IMR-90 (cell line): ENCODE data around the gene OSCP1. TPM values are rescaled to one million over a fixed set of nuclear protein-coding genes. Genes with fewer than 3 reads are reported as not detected.
A peak's percentile ranks its signal among the peaks of the same experiment; 100 is the strongest.

Experiments
- ATAC-seq: fragments of 200-7000 bp; cut with Tn5 transposase; 2 replicates; pipeline ENCODE4 v1.9.1; 2020; ENCODE audit warnings: low read depth, mild to moderate bottlenecking, moderate library complexity
- BruUV-seq: library from RNA; stranded (reverse); fragments of 400-500 nt; replicated peaks from 2 replicates; lab custom pipeline; 2021; lab: Mats Ljungman, UMichigan
- CTCF ChIA-PET: fragments of 300-600 bp; formaldehyde crosslinking; extraction: SDS; loops from one replicate; lab custom pipeline; 2021; ENCODE audit warnings: antibody characterized with exemption; lab: Yijun Ruan, JAX
- POLR2A ChIA-PET: fragments of 300-600 bp; sonication (Branson Sonifier 250); formaldehyde crosslinking; loops from one replicate; lab custom pipeline; 2022; ENCODE audit warnings: antibody characterized with exemption; ENCODE audit not compliant: unreplicated experiment; lab: Charles Lee
- DNase-seq: peaks from one replicate; pipeline ENCODE4 v3.0.0; 2013
- H2AFZ ChIP-seq: replicated peaks from 2 replicates; pipeline ENCODE3; 2013; ENCODE audit warnings: low read length, mild to moderate bottlenecking; ENCODE audit not compliant: poor library complexity
- H2AK5ac ChIP-seq: 2 replicates; pipeline ENCODE4 v1.6.1; 2013; ENCODE audit warnings: low read depth, low read length, inconsistent platforms
- H2AK9ac ChIP-seq: replicated peaks from 2 replicates; pipeline ENCODE3; 2013; ENCODE audit warnings: mild to moderate bottlenecking, low read depth, low read length, moderate library complexity; ENCODE audit not compliant: poor library complexity
- H2BK120ac ChIP-seq: 2 replicates; pipeline ENCODE4 v1.6.1; 2013; ENCODE audit warnings: low read depth, low read length, inconsistent platforms
- H2BK15ac ChIP-seq: 3 replicates; pipeline ENCODE4 v1.6.1; 2013; ENCODE audit warnings: low read depth, low read length, inconsistent platforms
- H2BK20ac ChIP-seq: 2 replicates; pipeline ENCODE4 v1.6.1; 2013; ENCODE audit warnings: low read depth, mild to moderate bottlenecking, inconsistent platforms, low read length, moderate library complexity
- H2BK5ac ChIP-seq: 2 replicates; pipeline ENCODE4 v1.6.1; 2013; ENCODE audit warnings: mild to moderate bottlenecking, low read depth, low read length, inconsistent platforms; ENCODE audit not compliant: poor library complexity, severe bottlenecking
- H3K14ac ChIP-seq: replicated peaks from 2 replicates; pipeline ENCODE4 v1.6.1; 2013; ENCODE audit warnings: low read depth, low read length, inconsistent platforms
- H3K18ac ChIP-seq: 2 replicates; pipeline ENCODE4 v1.6.1; 2013; ENCODE audit warnings: low read depth, low read length, control low read depth
- H3K23ac ChIP-seq: 2 replicates; pipeline ENCODE4 v1.6.1; 2013; ENCODE audit warnings: low read depth, low read length, inconsistent platforms
- H3K27ac ChIP-seq: 2 replicates; pipeline ENCODE4 v1.5.1; 2013; ENCODE audit warnings: mild to moderate bottlenecking, control low read depth, low read length; ENCODE audit not compliant: insufficient read depth
- H3K27me3 ChIP-seq: 2 replicates; pipeline ENCODE4 v1.6.1; 2013; ENCODE audit warnings: low read length; ENCODE audit not compliant: control insufficient read depth, insufficient read depth
- H3K36me3 ChIP-seq: 2 replicates; pipeline ENCODE4 v1.6.1; 2013; ENCODE audit warnings: low read length, mixed read lengths; ENCODE audit not compliant: control insufficient read depth, insufficient read depth
- H3K4ac ChIP-seq: 2 replicates; pipeline ENCODE4 v1.6.1; 2013; ENCODE audit warnings: low read depth, low read length, inconsistent platforms
- H3K4me1 ChIP-seq: 2 replicates; pipeline ENCODE4 v1.6.1; 2013; ENCODE audit warnings: low read length, mixed read lengths; ENCODE audit not compliant: control insufficient read depth, insufficient read depth
- H3K4me2 ChIP-seq: 2 replicates; pipeline ENCODE4 v1.6.1; 2013; ENCODE audit warnings: low read depth, mild to moderate bottlenecking, control low read depth, low read length, moderate library complexity
- H3K4me3 ChIP-seq: 2 replicates; pipeline ENCODE4 v1.5.1; 2013; ENCODE audit warnings: low read depth, mild to moderate bottlenecking, control low read depth, low read length, moderate library complexity; ENCODE audit not compliant: insufficient read depth
- H3K56ac ChIP-seq: 2 replicates; pipeline ENCODE4 v1.6.1; 2013; ENCODE audit warnings: low read length, inconsistent platforms; ENCODE audit not compliant: insufficient read depth; ENCODE audit errors: extremely low read depth
- H3K79me1 ChIP-seq, 2 experiments: 2 replicates each; pipeline ENCODE4 v1.6.1; 2013; ENCODE audit warnings: low read length in 2 of 2, inconsistent platforms in 1 of 2, low read depth in 1 of 2
- H3K9ac ChIP-seq: 2 replicates; pipeline ENCODE4 v1.6.1; 2013; ENCODE audit warnings: low read depth, low read length, control low read depth
- H3K9me1 ChIP-seq: 2 replicates; pipeline ENCODE4 v1.6.1; 2013; ENCODE audit warnings: low read length, inconsistent platforms; ENCODE audit not compliant: insufficient read depth
- H3K9me3 ChIP-seq: 2 replicates; pipeline ENCODE4 v1.6.1; 2013; ENCODE audit warnings: low read length; ENCODE audit not compliant: control insufficient read depth, insufficient read depth
- H4K20me1 ChIP-seq: 2 replicates; pipeline ENCODE4 v1.6.1; 2013; ENCODE audit warnings: low read length, inconsistent platforms; ENCODE audit not compliant: insufficient read depth
- H4K5ac ChIP-seq: 2 replicates; pipeline ENCODE4 v1.6.1; 2013; ENCODE audit warnings: mild to moderate bottlenecking, low read depth, low read length, control low read depth
- H4K8ac ChIP-seq, 2 experiments: 2 replicates each; pipeline ENCODE4 v1.6.1; 2013; ENCODE audit warnings: low read depth in 2 of 2, low read length in 2 of 2, control low read depth in 1 of 2, inconsistent platforms in 1 of 2
- H4K91ac ChIP-seq: 2 replicates; pipeline ENCODE4 v1.6.1; 2013; ENCODE audit warnings: low read depth, low read length, inconsistent platforms; ENCODE audit not compliant: insufficient read depth
- BHLHE40 ChIP-seq: fragments of 150-350 bp; IDR thresholded peaks from 2 replicates; pipeline ENCODE4 v1.6.1; 2016; ENCODE audit warnings: mild to moderate bottlenecking, low read depth, low read length
- CHD1 ChIP-seq: IDR thresholded peaks from 2 replicates; pipeline ENCODE4 v1.6.1; 2012; ENCODE audit warnings: low read depth, low read length, improper control_type of control experiment
- FOS ChIP-seq: fragments of 150-350 bp; IDR thresholded peaks from 2 replicates; pipeline ENCODE4 v1.6.1; 2016; ENCODE audit warnings: low read depth, low read length
- NFE2L2 ChIP-seq: fragments of 150-350 bp; IDR thresholded peaks from 2 replicates; pipeline ENCODE4 v1.6.1; 2016; ENCODE audit warnings: low read depth, mild to moderate bottlenecking, low read length
- POLR2A ChIP-seq: IDR thresholded peaks from 2 replicates; pipeline ENCODE4 v1.6.1; 2012; ENCODE audit warnings: mild to moderate bottlenecking, low read depth, low read length
- RFX5 ChIP-seq: IDR thresholded peaks from 2 replicates; pipeline ENCODE4 v1.8.0; 2012; ENCODE audit warnings: low read depth, mild to moderate bottlenecking, low read length, moderate library complexity
- SMC3 ChIP-seq: fragments of 150-350 bp; IDR thresholded peaks from 2 replicates; pipeline ENCODE4 v1.6.1; 2016; ENCODE audit warnings: low read depth, mild to moderate bottlenecking, antibody characterized with exemption, low read length, moderate library complexity
- WGBS, 2 experiments: methylation state at CpG; one replicate each; pipeline versions ENCODE4 v1.1.5 to v1.1.7; 2013; ENCODE audit warnings: missing lambda C conversion rate in 2 of 2; ENCODE audit not compliant: insufficient read length in 1 of 2; ENCODE audit errors: extremely low coverage in 2 of 2; 5-methylcytosine and 5-hydroxymethylcytosine counted together
- dilution Hi-C: fragments of 300-500 bp; cut with HindIII; formaldehyde crosslinking; loops from one replicate; pipeline ENCODE4 v1.14.3; 2018; ENCODE audit warnings: low sequenced_read_pairs; ENCODE audit not compliant: unreplicated experiment
- in situ Hi-C: fragments of 300-500 bp; cut with MboI; formaldehyde crosslinking; loops from 3 replicates; pipeline ENCODE4 v1.14.3; 2019; ENCODE audit warnings: low sequenced_read_pairs, inconsistent platforms, mixed read lengths
- intact Hi-C: fragments of 100-400 bp; cut with micrococcal nuclease; formaldehyde crosslinking; loops from 2 replicates; pipeline ENCODE4 v1.10.0; 2022
- polyA plus RNA-seq, 3 experiments: library from polyadenylated mRNA; depleted of rRNA; stranded (reverse); fragments of >200 nt; gene quantifications; 2 replicates each; pipeline ENCODE4 v1.2.3, GENCODE V29; 2012; ENCODE audit warnings: low replicate concordance in 1 of 3
- total RNA-seq: library from RNA; depleted of rRNA; stranded (reverse); fragments of >200 nt; gene quantifications from 2 replicates; pipeline ENCODE4 v1.2.3, GENCODE V29; 2012

The OSCP1 gene
- total and polyA plus RNA-seq, 2 of the 4 experiments (the other 2 are of a cell fraction), result 7.8 to 11.8 TPM

DNA sequence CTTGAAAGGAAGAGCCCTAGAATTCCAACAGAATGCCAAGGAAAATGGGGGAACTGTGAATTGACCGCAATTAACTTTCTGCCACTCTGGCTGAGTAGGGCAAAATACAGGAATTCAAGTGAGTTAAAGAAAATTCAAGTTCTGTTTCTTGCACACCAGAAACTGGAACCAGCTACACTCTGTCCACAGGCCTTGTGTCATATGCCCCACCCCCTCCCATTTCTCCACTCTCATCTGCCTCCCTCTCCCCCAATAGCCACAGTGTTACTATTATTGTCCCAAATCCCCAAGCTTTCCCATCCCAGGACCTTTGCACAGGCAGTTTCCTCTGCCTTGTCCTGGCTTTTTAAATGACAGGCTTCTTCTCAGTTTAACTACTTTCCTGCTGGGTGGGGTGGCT, 60.3 kb downstream of the OSCP1 start:
- H3K36me3 ChIP-seq, result peaks cover 23% of the 10 kb centered on the region
- no peak overlapping the region for H2AFZ ChIP-seq
- H3K4me3 ChIP-seq, result no peak overlapping the region
- BruUV-seq, result no TSS peak
- dilution Hi-C loops, result no loop called here
- H3K27ac ChIP-seq, result no peak overlapping the region
- ChIA-PET POLR2A (no interaction called here), CTCF (no interaction called here)
- no peak overlapping the region for H3K4me2 ChIP-seq
- H3K4me1 ChIP-seq, result peaks cover 16% of the 10 kb centered on the region
- no peak overlapping the region for H3K9ac ChIP-seq
- TF ChIP-seq BHLHE40, result no peak
- no peak for TF ChIP-seq CHD1
- no peak for TF ChIP-seq FOS
- no peak for TF ChIP-seq RFX5
- no peak for TF ChIP-seq POLR2A
- TF ChIP-seq NFE2L2, result no peak
- TF ChIP-seq SMC3, result no peak
- H3K14ac ChIP-seq, result no peak overlapping the region
- in situ Hi-C loops, result no loop called here
- H3K23ac ChIP-seq, result peak overlapping the region; percentile 24; the same call in 1 of the 2 replicates
- no peak overlapping the region; the same call in 1 of the 2 replicates for H4K91ac ChIP-seq
- no peak overlapping the region for H2BK15ac ChIP-seq
- H3K27me3 ChIP-seq, result no peaks in the 10 kb centered on the region
- peaks cover 22% of the 10 kb centered on the region for H3K9me1 ChIP-seq
- peaks cover 8% of the 10 kb centered on the region for H4K20me1 ChIP-seq
- H3K4ac ChIP-seq, result no peak overlapping the region
- no peak overlapping the region for H4K8ac ChIP-seq
- H2BK20ac ChIP-seq, result no peak overlapping the region
- peak overlapping the region; percentile 51 for H2BK5ac ChIP-seq
- peak overlapping the region; percentile 59 for H2AK9ac ChIP-seq
- H2AK5ac ChIP-seq, result no peak overlapping the region; the same call in 1 of the 2 replicates
- ATAC-seq (no peak), DNase-seq (no peak)
- H3K79me1 ChIP-seq, result peaks cover 9 to 51% of the 10 kb centered on the region in 2 experiments
- H2BK120ac ChIP-seq, result 0 out of 2 replicates have a peak overlapping the region, but pooled peaks have one; percentile 3
- H4K5ac ChIP-seq, result no peak overlapping the region
- no peak overlapping the region for H3K56ac ChIP-seq
- no peaks in the 10 kb centered on the region for H3K9me3 ChIP-seq
- H3K18ac ChIP-seq, result no peak overlapping the region
- no CpG with 5 or more reads among the region's 1 CpG for WGBS, 2 experiments
- intact Hi-C loops, result loop anchor here (5.0 kb wide), 2 partner anchors 32 to 68 kb away; partner anchors contain the start of gene EVA1B
